NCI-H524 (cell line): Measurements from ENCODE around the gene NUBP1.
"Not testable (repeated sequence)": the region's sequence is repeated elsewhere in the genome, so short reads cannot be mapped to it uniquely, and the experiment has no call there.

Source experiments
- DNase-seq, 2 experiments: peaks; one replicate each; lab custom pipeline; 2025; lab: John Stamatoyannopoulos, UW

The NUBP1 gene

GRCh38 chr16:10751291-10751697, 7.7 kb downstream of the NUBP1 start:
- no peak for DNase-seq

- peak in 1 of 2 experiments; percentile 76 for DNase-seq
Observed at GRCh38 chr16:10752843-10753523, 9.3 kb downstream of the NUBP1 start.

- DNase-seq = no peak
Observed at GRCh38 chr16:10753670-10754069, 10.0 kb downstream of the NUBP1 start.

- no peak for DNase-seq
Observed at GRCh38 chr16:10754941-10755340, 11.3 kb downstream of the NUBP1 start.

GRCh38 chr16:10756574-10756973, 12.9 kb downstream of the NUBP1 start:
- no peak for DNase-seq

- DNase-seq = no peak
Observed at GRCh38 chr16:10760858-10761257, 17.2 kb downstream of the NUBP1 start.

- no peak for DNase-seq
Observed at GRCh38 chr16:10761373-10761772, 17.7 kb downstream of the NUBP1 start.

- no peak for DNase-seq
Observed at GRCh38 chr16:10762336-10763016, 18.8 kb downstream of the NUBP1 start.

GRCh38 chr16:10763456-10763855, 19.8 kb downstream of the NUBP1 start:
- DNase-seq = no peak

GRCh38 chr16:10765772-10766171, 22.1 kb downstream of the NUBP1 start:
- DNase-seq = peak in 1 of 2 experiments; percentile 3

- DNase-seq = no peak
Observed at GRCh38 chr16:10767127-10767526, 23.5 kb downstream of the NUBP1 start.

- DNase-seq = no peak
Observed at GRCh38 chr16:10769381-10769780, 25.7 kb downstream of the NUBP1 start.

- DNase-seq = no peak
Observed at GRCh38 chr16:10770907-10771306, 27.3 kb downstream of the NUBP1 start.

- DNase-seq = no peak
Observed at GRCh38 chr16:10776280-10776679, 32.6 kb downstream of the NUBP1 start.

GRCh38 chr16:10776923-10777322, 33.3 kb downstream of the NUBP1 start:
- DNase-seq = not testable (repeated sequence)

GRCh38 chr16:10777356-10777755, 33.7 kb downstream of the NUBP1 start:
- DNase-seq = no peak

- DNase-seq = not testable (repeated sequence)
Observed at GRCh38 chr16:10779908-10780307, 36.3 kb downstream of the NUBP1 start.

- DNase-seq = no peak
Observed at GRCh38 chr16:10780628-10781027, 37.0 kb downstream of the NUBP1 start.

- DNase-seq = no peak
Observed at GRCh38 chr16:10782628-10783027, 39.0 kb downstream of the NUBP1 start.

- peak; percentile 96 to 98 for DNase-seq
Observed at GRCh38 chr16:10787304-10787703, 43.7 kb downstream of the NUBP1 start.

- peak in 1 of 2 experiments; percentile 34 for DNase-seq
Observed at GRCh38 chr16:10788630-10789029, 45.0 kb downstream of the NUBP1 start.

GRCh38 chr16:10791048-10791447, 47.4 kb downstream of the NUBP1 start:
- DNase-seq = no peak

GRCh38 chr16:10799736-10800135, 56.1 kb downstream of the NUBP1 start:
- no peak for DNase-seq

- no peak for DNase-seq
Observed at GRCh38 chr16:10805334-10805733, 61.7 kb downstream of the NUBP1 start.
